OCI-LY3 (cell line): Measurements from ENCODE around the gene LIPE.

Experiments used
- H2AFZ ChIP-seq: fragments of 200-600, 300-600 bp; shearing (Covaris generic); 2 replicates; pipeline ENCODE4 v1.6.0; 2014; ENCODE audit warnings: antibody characterized with exemption, low read depth, low read length
- H3K27ac ChIP-seq: fragments of 200-600, 300-600 bp; sonication (generic); 2 replicates; pipeline ENCODE4 v1.5.1; 2014; ENCODE audit warnings: mild to moderate bottlenecking, low read length, moderate library complexity, mixed read lengths
- H3K27me3 ChIP-seq: fragments of 200-600, 300-600 bp; sonication (generic); 2 replicates; pipeline ENCODE4 v1.6.1; 2014; ENCODE audit warnings: low read depth, low read length, mixed read lengths
- H3K36me3 ChIP-seq: fragments of 200-600, 300-600 bp; sonication (generic); replicated peaks from 2 replicates; pipeline ENCODE3; 2014; ENCODE audit warnings: low read depth, low read length, mixed read lengths
- H3K4me1 ChIP-seq: fragments of 300-600, 200-600 bp; sonication (generic); 2 replicates; pipeline ENCODE4 v1.6.1; 2014; ENCODE audit warnings: low read length, mixed read lengths
- H3K4me2 ChIP-seq: fragments of 200-600, 300-600 bp; sonication (generic); 2 replicates; pipeline ENCODE4 v1.6.1; 2014; ENCODE audit warnings: low read length, mixed read lengths
- H3K4me3 ChIP-seq: fragments of 300-600, 200-600 bp; sonication (generic); 2 replicates; pipeline ENCODE4 v1.5.1; 2014; ENCODE audit warnings: antibody characterized with exemption, mild to moderate bottlenecking, low read length, moderate library complexity
- H3K79me2 ChIP-seq: fragments of 300-600, 200-600 bp; shearing (Covaris generic); 2 replicates; pipeline ENCODE4 v1.6.1; 2014; ENCODE audit warnings: mild to moderate bottlenecking, low read length, mixed read lengths
- H3K9ac ChIP-seq: fragments of 300-600, 200-600 bp; shearing (Covaris generic); 2 replicates; pipeline ENCODE4 v1.6.0; 2014; ENCODE audit warnings: mild to moderate bottlenecking, low read length, moderate library complexity
- H3K9me3 ChIP-seq: fragments of 200-600, 300-600 bp; shearing (Covaris generic); 2 replicates; pipeline ENCODE4 v1.6.1; 2014; ENCODE audit warnings: low read length, mixed read lengths; ENCODE audit not compliant: insufficient read depth
- H4K20me1 ChIP-seq: fragments of 200-600, 300-600 bp; sonication (generic); 2 replicates; pipeline ENCODE4 v1.6.1; 2016; ENCODE audit warnings: low read length, mixed read lengths; ENCODE audit not compliant: insufficient read depth
- CTCF ChIP-seq: fragments of 200-600, 300-600 bp; sonication (generic); IDR thresholded peaks from 2 replicates; pipeline ENCODE4 v1.5.1; 2014; ENCODE audit warnings: antibody characterized with exemption, low read length, low read depth
- EZH2phosphoT487 ChIP-seq: fragments of 200-600 bp; shearing (Covaris generic); IDR thresholded peaks from 2 replicates; pipeline ENCODE4 v1.6.1; 2018; ENCODE audit warnings: antibody characterized with exemption, mixed run types, low read depth

Gene LIPE

GRCh38 chr19:42400404-42400803 is 26.8 kb downstream of the LIPE start:
- H3K27me3 ChIP-seq = no peaks in the 10 kb centered on the region
- no peak overlapping the region for H3K27ac ChIP-seq
- peaks cover 8% of the 10 kb centered on the region for H3K79me2 ChIP-seq
- no peak overlapping the region for H3K9ac ChIP-seq
- no peak overlapping the region for H3K4me3 ChIP-seq
- no peak overlapping the region for H3K4me2 ChIP-seq
- peaks cover 11% of the 10 kb centered on the region for H3K36me3 ChIP-seq
- TF ChIP-seq CTCF = no peak
- no peaks in the 10 kb centered on the region for H3K9me3 ChIP-seq
- no peaks in the 10 kb centered on the region for H4K20me1 ChIP-seq
- peaks cover 14% of the 10 kb centered on the region for H3K4me1 ChIP-seq
- H2AFZ ChIP-seq = no peak overlapping the region

GRCh38 chr19:42397263-42398166 is 29.7 kb downstream of the LIPE start:
- Histone ChIP-seq H3K9me3 (no peaks in the 10 kb centered on the region), H3K79me2 (peaks cover 8% of the 10 kb centered on the region), H3K36me3 (no peaks in the 10 kb centered on the region), H2AFZ (peak overlapping the region; percentile 72), H3K27ac (peak overlapping the region; percentile 12; the same call in 1 of the 2 replicates), H3K4me3 (peak overlapping the region; percentile 90), H3K4me2 (peak overlapping the region; percentile 99), H3K4me1 (peaks cover 14% of the 10 kb centered on the region), H3K9ac (peak overlapping the region; percentile 90), H3K27me3 (no peaks in the 10 kb centered on the region), H4K20me1 (no peaks in the 10 kb centered on the region)
- TF ChIP-seq CTCF (no peak), EZH2phosphoT487 (no peak)

GRCh38 chr19:42396381-42397262 is 30.6 kb downstream of the LIPE start:
- H3K4me3 ChIP-seq = peak overlapping the region; percentile 90
- H3K4me2 ChIP-seq = peak overlapping the region; percentile 99
- peak overlapping the region; percentile 90 for H3K9ac ChIP-seq
- peaks cover 8% of the 10 kb centered on the region for H3K79me2 ChIP-seq
- TF ChIP-seq EZH2phosphoT487 (no peak), CTCF (no peak)
- H3K27me3 ChIP-seq = peaks cover 6% of the 10 kb centered on the region
- H2AFZ ChIP-seq = peak overlapping the region; percentile 72
- H3K36me3 ChIP-seq = no peaks in the 10 kb centered on the region
- H3K4me1 ChIP-seq = peaks cover 14% of the 10 kb centered on the region
- H3K9me3 ChIP-seq = no peaks in the 10 kb centered on the region
- H3K27ac ChIP-seq = peak overlapping the region; percentile 51
- H4K20me1 ChIP-seq = no peaks in the 10 kb centered on the region

GRCh38 chr19:42394751-42395150 is 32.4 kb downstream of the LIPE start:
- peaks cover 19% of the 10 kb centered on the region for H3K27me3 ChIP-seq
- peaks cover 8% of the 10 kb centered on the region for H3K79me2 ChIP-seq
- no peak overlapping the region for H3K9ac ChIP-seq
- no peaks in the 10 kb centered on the region for H4K20me1 ChIP-seq
- H3K36me3 ChIP-seq = no peaks in the 10 kb centered on the region
- H3K4me2 ChIP-seq = no peak overlapping the region
- H3K4me1 ChIP-seq = peaks cover 14% of the 10 kb centered on the region
- TF ChIP-seq CTCF = no peak
- no peak for TF ChIP-seq EZH2phosphoT487
- no peaks in the 10 kb centered on the region for H3K9me3 ChIP-seq
- no peak overlapping the region for H3K27ac ChIP-seq
- H2AFZ ChIP-seq = no peak overlapping the region
- no peak overlapping the region for H3K4me3 ChIP-seq
